Activated T-helper 1 cell treated with anti-CD3 and anti-CD28 coated beads, Interleukin-12 subunit alpha, Interleukin-12 subunit beta, Interleukin-2, Interleukin-4 antibody, amounts not matched to agents 30 ng/mL and 10 ng/mL and 1 ng/mL, durations not matched to agents 14 hours and 24 hours and 36 hours (primary cell): Measurements from ENCODE around the gene LRRTM4. TPM values are rescaled to one million over a fixed set of nuclear protein-coding genes. Genes with fewer than 3 reads are reported as not detected.
"Not testable (repeated sequence)": the region's sequence is repeated elsewhere in the genome, so short reads cannot be mapped to it uniquely, and the experiment has no call there.

Source experiments
- DNase-seq: peaks from one replicate; pipeline ENCODE4 v3.0.0; 2021; ENCODE audit warnings: low spot score
- H3K27ac Mint-ChIP-seq: one replicate; pipeline ENCODE4 v1.8.0; 2021; ENCODE audit warnings: mild to moderate bottlenecking, mixed read lengths
- H3K27me3 Mint-ChIP-seq: one replicate; pipeline ENCODE4 v1.8.0; 2022; ENCODE audit warnings: mild to moderate bottlenecking, moderate library complexity, mixed read lengths; ENCODE audit not compliant: insufficient read depth
- H3K36me3 Mint-ChIP-seq: one replicate; pipeline ENCODE4 v1.8.0; 2021; ENCODE audit warnings: low read depth, mixed read lengths
- H3K4me1 Mint-ChIP-seq: one replicate; pipeline ENCODE4 v1.8.0; 2021; ENCODE audit warnings: low read depth, mixed read lengths
- H3K4me3 Mint-ChIP-seq: one replicate; pipeline ENCODE4 v1.8.0; 2021; ENCODE audit warnings: mild to moderate bottlenecking, moderate library complexity, mixed read lengths
- H3K9me3 Mint-ChIP-seq: one replicate; pipeline ENCODE4 v1.8.0; 2021; ENCODE audit warnings: mixed read lengths
- intact Hi-C: fragments of 100-400 bp; cut with micrococcal nuclease; formaldehyde crosslinking; loops from one replicate; pipeline ENCODE4 v1.15.1; 2024
- total RNA-seq: library from RNA; stranded (reverse); gene quantifications from 2 replicates; pipeline ENCODE4 v1.2.3, GENCODE V29; 2022

Gene LRRTM4
- total RNA-seq, 1 donor from 2014 or later, result not detected

GRCh38 chr2:77108915-77109314, 413.3 kb downstream of the LRRTM4 start:
- H3K27me3 Mint-ChIP-seq, result no peaks in the 10 kb centered on the region
- DNase-seq, result no peak
- intact Hi-C loops, result no loop called here
- no peaks in the 10 kb centered on the region for H3K4me1 Mint-ChIP-seq
- no peaks in the 10 kb centered on the region for H3K36me3 Mint-ChIP-seq
- H3K9me3 Mint-ChIP-seq, result peaks cover 11% of the 10 kb centered on the region
- no peak overlapping the region for H3K4me3 Mint-ChIP-seq
- no peak overlapping the region for H3K27ac Mint-ChIP-seq

GRCh38 chr2:77105008-77105407, 417.2 kb downstream of the LRRTM4 start:
- Mint-ChIP-seq H3K4me3 (no peak overlapping the region), H3K27ac (no peak overlapping the region), H3K27me3 (no peaks in the 10 kb centered on the region), H3K4me1 (no peaks in the 10 kb centered on the region), H3K36me3 (no peaks in the 10 kb centered on the region), H3K9me3 (peaks cover 14% of the 10 kb centered on the region)
- intact Hi-C loops, result no loop called here
- no peak for DNase-seq

- DNase-seq, result no peak
- Mint-ChIP-seq H3K4me1 (no peaks in the 10 kb centered on the region), H3K9me3 (peaks cover 16% of the 10 kb centered on the region), H3K27ac (no peak overlapping the region), H3K27me3 (no peaks in the 10 kb centered on the region), H3K4me3 (no peak overlapping the region), H3K36me3 (no peaks in the 10 kb centered on the region)
- intact Hi-C loops, result no loop called here
Observed at GRCh38 chr2:77104554-77104953, 417.6 kb downstream of the LRRTM4 start.

- Mint-ChIP-seq H3K4me1 (no peaks in the 10 kb centered on the region), H3K9me3 (peaks cover 16% of the 10 kb centered on the region), H3K27ac (no peak overlapping the region), H3K36me3 (no peaks in the 10 kb centered on the region), H3K27me3 (no peaks in the 10 kb centered on the region), H3K4me3 (no peak overlapping the region)
- intact Hi-C loops, result no loop called here
- no peak for DNase-seq
Observed at GRCh38 chr2:77102927-77103326, 419.2 kb downstream of the LRRTM4 start.

- DNase-seq, result no peak
- Mint-ChIP-seq H3K9me3 (peaks cover 16% of the 10 kb centered on the region), H3K4me1 (no peaks in the 10 kb centered on the region), H3K27me3 (no peaks in the 10 kb centered on the region), H3K27ac (no peak overlapping the region), H3K36me3 (no peaks in the 10 kb centered on the region), H3K4me3 (no peak overlapping the region)
- intact Hi-C loops, result no loop called here
Observed at GRCh38 chr2:77101796-77102452, 420.3 kb downstream of the LRRTM4 start.

GRCh38 chr2:77099961-77100360, 422.2 kb downstream of the LRRTM4 start:
- DNase-seq, result no peak
- H3K27me3 Mint-ChIP-seq, result no peaks in the 10 kb centered on the region
- no peaks in the 10 kb centered on the region for H3K4me1 Mint-ChIP-seq
- intact Hi-C loops, result no loop called here
- no peak overlapping the region for H3K4me3 Mint-ChIP-seq
- H3K9me3 Mint-ChIP-seq, result peaks cover 16% of the 10 kb centered on the region
- no peaks in the 10 kb centered on the region for H3K36me3 Mint-ChIP-seq
- H3K27ac Mint-ChIP-seq, result no peak overlapping the region

GRCh38 chr2:77095525-77095924, 426.7 kb downstream of the LRRTM4 start:
- H3K27me3 Mint-ChIP-seq, H3K4me1 Mint-ChIP-seq, H3K36me3 Mint-ChIP-seq, H3K27ac Mint-ChIP-seq, DNase-seq, H3K4me3 Mint-ChIP-seq, intact Hi-C loops: not testable (repeated sequence)
- peaks cover 17% of the 10 kb centered on the region for H3K9me3 Mint-ChIP-seq

GRCh38 chr2:77095096-77095495, 427.1 kb downstream of the LRRTM4 start:
- Mint-ChIP-seq H3K4me3 (no peak overlapping the region), H3K27me3 (no peaks in the 10 kb centered on the region), H3K4me1 (no peaks in the 10 kb centered on the region), H3K27ac (no peak overlapping the region), H3K9me3 (peaks cover 16% of the 10 kb centered on the region), H3K36me3 (no peaks in the 10 kb centered on the region)
- DNase-seq, result no peak
- intact Hi-C loops, result no loop called here

- H3K4me1 Mint-ChIP-seq, DNase-seq, intact Hi-C loops, H3K36me3 Mint-ChIP-seq, H3K4me3 Mint-ChIP-seq, H3K27ac Mint-ChIP-seq, H3K27me3 Mint-ChIP-seq: not testable (repeated sequence)
- peaks cover 22% of the 10 kb centered on the region for H3K9me3 Mint-ChIP-seq
Observed at GRCh38 chr2:77088424-77088823, 433.8 kb downstream of the LRRTM4 start.

- DNase-seq, result no peak
Observed at GRCh38 chr2:77087987-77088414, 434.2 kb downstream of the LRRTM4 start.

GRCh38 chr2:77086478-77086877, 435.7 kb downstream of the LRRTM4 start:
- no peak overlapping the region for H3K27ac Mint-ChIP-seq
- peaks cover 10% of the 10 kb centered on the region for H3K9me3 Mint-ChIP-seq
- DNase-seq, result no peak
- H3K4me3 Mint-ChIP-seq, result no peak overlapping the region
- H3K36me3 Mint-ChIP-seq, result no peaks in the 10 kb centered on the region
- H3K4me1 Mint-ChIP-seq, result no peaks in the 10 kb centered on the region
- no peaks in the 10 kb centered on the region for H3K27me3 Mint-ChIP-seq
- intact Hi-C loops, result no loop called here

More at GRCh38 chr2:77087987-77088414, 434.2 kb downstream of the LRRTM4 start:
- Mint-ChIP-seq H3K4me1 (no peaks in the 10 kb centered on the region), H3K27me3 (no peaks in the 10 kb centered on the region), H3K9me3 (peaks cover 18% of the 10 kb centered on the region), H3K27ac (no peak overlapping the region), H3K4me3 (no peak overlapping the region), H3K36me3 (no peaks in the 10 kb centered on the region)
- intact Hi-C loops, result no loop called here

GRCh38 chr2:77086051-77086450, 436.1 kb downstream of the LRRTM4 start:
- intact Hi-C loops, result no loop called here
- Mint-ChIP-seq H3K27me3 (no peaks in the 10 kb centered on the region), H3K4me3 (no peak overlapping the region), H3K36me3 (no peaks in the 10 kb centered on the region), H3K27ac (no peak overlapping the region), H3K4me1 (no peaks in the 10 kb centered on the region), H3K9me3 (peaks cover 10% of the 10 kb centered on the region)
- no peak for DNase-seq

- no peak for DNase-seq
- H3K36me3 Mint-ChIP-seq, result no peaks in the 10 kb centered on the region
- no peak overlapping the region for H3K4me3 Mint-ChIP-seq
- H3K27me3 Mint-ChIP-seq, result no peaks in the 10 kb centered on the region
- intact Hi-C loops, result no loop called here
- H3K9me3 Mint-ChIP-seq, result peaks cover 10% of the 10 kb centered on the region
- H3K4me1 Mint-ChIP-seq, result no peaks in the 10 kb centered on the region
- no peak overlapping the region for H3K27ac Mint-ChIP-seq
Observed at GRCh38 chr2:77085561-77085960, 436.6 kb downstream of the LRRTM4 start.

GRCh38 chr2:77081597-77081996, 440.6 kb downstream of the LRRTM4 start:
- Mint-ChIP-seq H3K9me3 (no peaks in the 10 kb centered on the region), H3K4me3 (no peak overlapping the region), H3K36me3 (no peaks in the 10 kb centered on the region), H3K27ac (no peak overlapping the region), H3K27me3 (no peaks in the 10 kb centered on the region), H3K4me1 (no peaks in the 10 kb centered on the region)
- intact Hi-C loops, result no loop called here
- no peak for DNase-seq
